MM.1S (cell line): ENCODE data around the gene FOXF2.

Experiments used
- EZH2 ChIP-seq: fragments of 300-600 bp; sonication (generic); optimal IDR thresholded peaks from 2 replicates; pipeline ENCODE3; 2017; ENCODE audit warnings: low read depth, mild to moderate bottlenecking, antibody characterized with exemption, low read length, mixed read lengths
- TF ChIP-seq, protein P1 (sequence below): fragments of 300-600 bp; sonication (generic); IDR thresholded peaks from 2 replicates; pipeline ENCODE4 v1.5.1; 2016; ENCODE audit warnings: antibody characterized with exemption, low read length, mixed read lengths

DNA sequence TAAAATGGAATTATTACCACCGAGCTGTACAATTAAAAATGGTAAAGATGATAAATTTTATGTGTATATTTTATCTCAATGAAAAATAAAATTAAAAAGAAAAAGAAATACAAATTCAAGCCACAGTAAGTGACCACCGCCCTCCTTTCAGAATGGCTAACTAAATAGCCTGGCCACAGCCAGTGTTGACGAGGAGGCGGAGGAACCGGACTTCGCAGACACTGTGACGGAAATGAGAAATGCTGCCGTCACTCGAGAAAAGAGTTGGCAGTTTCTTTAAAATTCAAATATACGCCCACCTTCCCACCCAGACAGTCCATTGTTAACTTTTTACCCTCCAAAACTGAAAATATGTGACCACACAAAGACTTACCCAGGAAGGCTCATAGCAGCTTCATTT lies 50.0 kb downstream of the FOXF2 start:
- TF ChIP-seq, protein P1, sequence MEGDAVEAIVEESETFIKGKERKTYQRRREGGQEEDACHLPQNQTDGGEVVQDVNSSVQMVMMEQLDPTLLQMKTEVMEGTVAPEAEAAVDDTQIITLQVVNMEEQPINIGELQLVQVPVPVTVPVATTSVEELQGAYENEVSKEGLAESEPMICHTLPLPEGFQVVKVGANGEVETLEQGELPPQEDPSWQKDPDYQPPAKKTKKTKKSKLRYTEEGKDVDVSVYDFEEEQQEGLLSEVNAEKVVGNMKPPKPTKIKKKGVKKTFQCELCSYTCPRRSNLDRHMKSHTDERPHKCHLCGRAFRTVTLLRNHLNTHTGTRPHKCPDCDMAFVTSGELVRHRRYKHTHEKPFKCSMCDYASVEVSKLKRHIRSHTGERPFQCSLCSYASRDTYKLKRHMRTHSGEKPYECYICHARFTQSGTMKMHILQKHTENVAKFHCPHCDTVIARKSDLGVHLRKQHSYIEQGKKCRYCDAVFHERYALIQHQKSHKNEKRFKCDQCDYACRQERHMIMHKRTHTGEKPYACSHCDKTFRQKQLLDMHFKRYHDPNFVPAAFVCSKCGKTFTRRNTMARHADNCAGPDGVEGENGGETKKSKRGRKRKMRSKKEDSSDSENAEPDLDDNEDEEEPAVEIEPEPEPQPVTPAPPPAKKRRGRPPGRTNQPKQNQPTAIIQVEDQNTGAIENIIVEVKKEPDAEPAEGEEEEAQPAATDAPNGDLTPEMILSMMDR, result no peak
- TF ChIP-seq EZH2, result no peak
